Measurements from ENCODE around the gene UBXN11. TPM values are rescaled to one million over a fixed set of nuclear protein-coding genes. Genes with fewer than 3 reads are reported as not detected.
"Not testable (repeated sequence)": the region's sequence is repeated elsewhere in the genome, so short reads cannot be mapped to it uniquely, and the experiment has no call there.

Gene UBXN11
- polyA plus RNA-seq, 1 donor from 2014 or later = 18.5 TPM

- H3K4me3 ChIP-seq (ENCODE audit: low read length) = peak overlapping the region; percentile 67
- H3K9me2 ChIP-seq (ENCODE audit: insufficient read depth, low read length) = no peaks in the 10 kb centered on the region
- no peaks in the 10 kb centered on the region for H3F3A ChIP-seq (ENCODE audit: insufficient read depth, low read length, poor library complexity, severe bottlenecking)
- H3K79me2 ChIP-seq (replicated peaks; ENCODE audit: insufficient read depth, low read length) = no peaks in the 10 kb centered on the region
- H3K36me3 ChIP-seq (ENCODE audit: insufficient read depth, low read length) = no peaks in the 10 kb centered on the region
- no peaks in the 10 kb centered on the region for H4K20me1 ChIP-seq (ENCODE audit: insufficient read depth)
- no peak overlapping the region for H2AFZ ChIP-seq (ENCODE audit: low read depth, low read length)
- H3K27ac ChIP-seq (ENCODE audit: low read length) = no peak overlapping the region
- TF ChIP-seq SMC3 (conservative IDR thresholded peaks at IDR 0.05; ENCODE audit: poor library complexity) (no peak), TAF1 (IDR thresholded peaks at IDR 0.05; ENCODE audit: low read depth) (no peak), EP300 (conservative IDR thresholded peaks at IDR 0.05; ENCODE audit: poor library complexity, severe bottlenecking) (no peak), POLR2AphosphoS5 (IDR thresholded peaks at IDR 0.05) (no peak), MXI1 (conservative IDR thresholded peaks at IDR 0.05; ENCODE audit: poor library complexity, severe bottlenecking) (no peak), RAD21 (conservative IDR thresholded peaks at IDR 0.05) (no peak), REST (IDR thresholded peaks at IDR 0.05; ENCODE audit: borderline replicate concordance) (no peak), EZH2 (IDR thresholded peaks at IDR 0.05; ENCODE audit: borderline replicate concordance, insufficient read depth, low read length, poor library complexity, severe bottlenecking) (no peak)
- TF ChIP-seq, protein P1, sequence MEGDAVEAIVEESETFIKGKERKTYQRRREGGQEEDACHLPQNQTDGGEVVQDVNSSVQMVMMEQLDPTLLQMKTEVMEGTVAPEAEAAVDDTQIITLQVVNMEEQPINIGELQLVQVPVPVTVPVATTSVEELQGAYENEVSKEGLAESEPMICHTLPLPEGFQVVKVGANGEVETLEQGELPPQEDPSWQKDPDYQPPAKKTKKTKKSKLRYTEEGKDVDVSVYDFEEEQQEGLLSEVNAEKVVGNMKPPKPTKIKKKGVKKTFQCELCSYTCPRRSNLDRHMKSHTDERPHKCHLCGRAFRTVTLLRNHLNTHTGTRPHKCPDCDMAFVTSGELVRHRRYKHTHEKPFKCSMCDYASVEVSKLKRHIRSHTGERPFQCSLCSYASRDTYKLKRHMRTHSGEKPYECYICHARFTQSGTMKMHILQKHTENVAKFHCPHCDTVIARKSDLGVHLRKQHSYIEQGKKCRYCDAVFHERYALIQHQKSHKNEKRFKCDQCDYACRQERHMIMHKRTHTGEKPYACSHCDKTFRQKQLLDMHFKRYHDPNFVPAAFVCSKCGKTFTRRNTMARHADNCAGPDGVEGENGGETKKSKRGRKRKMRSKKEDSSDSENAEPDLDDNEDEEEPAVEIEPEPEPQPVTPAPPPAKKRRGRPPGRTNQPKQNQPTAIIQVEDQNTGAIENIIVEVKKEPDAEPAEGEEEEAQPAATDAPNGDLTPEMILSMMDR (IDR thresholded peaks at IDR 0.05; ENCODE audit: poor library complexity, severe bottlenecking) = no peak
- peaks cover 18% of the 10 kb centered on the region for H3K27me3 ChIP-seq (ENCODE audit: insufficient read depth, low read depth, low read length)
- H3K9ac ChIP-seq (ENCODE audit: low read length) = peak overlapping the region; percentile 45
- no peaks in the 10 kb centered on the region for H3K9me3 ChIP-seq (ENCODE audit: low read length)
- no peak overlapping the region for H3K4me2 ChIP-seq (ENCODE audit: low read length)
Observed at GRCh38 chr1:26336477-26337205, 30.2 kb upstream of the UBXN11 start.

DNA sequence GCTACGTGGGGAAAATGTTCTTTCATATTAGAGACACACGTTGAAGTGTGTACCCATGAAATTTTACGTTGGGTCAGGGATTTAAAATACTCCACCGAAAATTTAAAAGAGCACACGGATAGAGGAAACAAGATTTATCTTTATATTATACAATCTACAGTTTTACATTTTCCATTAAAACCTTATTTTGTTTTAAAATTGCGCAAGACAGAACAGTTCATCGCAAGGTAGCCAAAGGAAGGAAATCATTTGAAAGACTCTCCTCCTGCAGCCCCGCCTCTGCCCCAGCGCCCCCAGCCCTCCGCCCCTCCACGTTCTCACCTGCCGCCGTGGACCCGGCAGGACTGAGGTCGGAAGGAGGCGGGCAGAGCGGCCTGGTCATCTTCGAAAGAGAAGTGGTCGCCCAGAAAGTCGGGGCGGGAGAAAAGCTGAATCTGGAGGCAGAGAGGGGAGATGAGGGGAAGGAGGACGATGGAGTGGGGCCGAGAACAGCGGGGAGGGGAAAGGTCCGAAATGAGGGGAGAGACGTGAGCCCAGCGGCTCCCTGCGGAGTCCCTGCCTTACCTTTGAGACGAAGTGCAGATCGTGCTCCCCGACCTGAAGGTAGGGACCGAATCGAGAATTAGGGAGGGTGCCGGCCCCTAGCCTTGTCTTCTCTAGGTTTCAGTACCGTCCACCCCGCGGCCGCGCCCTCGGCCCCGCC is 29.5 kb upstream of the UBXN11 start:
- Histone ChIP-seq H3K9me3 (ENCODE audit: low read length) (no peaks in the 10 kb centered on the region), H3K79me2 (replicated peaks; ENCODE audit: insufficient read depth, low read length) (no peaks in the 10 kb centered on the region), H4K20me1 (ENCODE audit: insufficient read depth) (no peaks in the 10 kb centered on the region), H3K9me2 (ENCODE audit: insufficient read depth, low read length) (no peaks in the 10 kb centered on the region), H3K27ac (ENCODE audit: low read length) (no peak overlapping the region), H3F3A (ENCODE audit: insufficient read depth, low read length, poor library complexity, severe bottlenecking) (no peaks in the 10 kb centered on the region), H3K9ac (ENCODE audit: low read length) (peak overlapping the region; percentile 45), H3K27me3 (ENCODE audit: insufficient read depth, low read depth, low read length) (peaks cover 18% of the 10 kb centered on the region), H3K36me3 (ENCODE audit: insufficient read depth, low read length) (no peaks in the 10 kb centered on the region), H3K4me3 (ENCODE audit: low read length) (peak overlapping the region; percentile 67), H2AFZ (ENCODE audit: low read depth, low read length) (peak overlapping the region; percentile 23), H3K4me2 (ENCODE audit: low read length) (peak overlapping the region; percentile 57)
- TF ChIP-seq, protein P1 (IDR thresholded peaks at IDR 0.05; ENCODE audit: poor library complexity, severe bottlenecking) = no peak
- peak; percentile 8 for TF ChIP-seq POLR2AphosphoS5 (IDR thresholded peaks at IDR 0.05)

DNA sequence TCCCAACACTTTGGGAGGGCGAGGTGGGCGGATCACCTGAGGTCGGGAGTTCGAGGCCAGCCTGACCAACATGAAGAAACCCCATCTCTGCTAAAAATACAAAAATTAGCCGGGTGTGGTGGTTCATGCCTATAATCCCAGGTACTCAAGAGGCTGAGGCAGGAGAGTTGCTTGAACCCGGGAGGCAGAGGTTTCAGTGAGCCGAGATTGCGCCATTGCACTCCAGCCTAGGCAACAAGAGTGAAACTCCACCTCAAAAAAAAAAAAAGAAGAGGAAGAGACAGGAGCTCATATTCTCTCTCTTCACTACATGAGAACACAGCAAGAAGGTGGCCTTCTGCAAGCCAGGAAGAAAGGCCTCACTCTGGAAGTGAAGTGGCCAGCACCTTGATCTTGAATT is 26.9 kb upstream of the UBXN11 start:
- H3K27ac ChIP-seq (ENCODE audit: low read length); H3K9me3 ChIP-seq (ENCODE audit: low read length); H3K9me2 ChIP-seq (ENCODE audit: insufficient read depth, low read length); H2AFZ ChIP-seq (ENCODE audit: low read depth, low read length); H3K4me3 ChIP-seq (ENCODE audit: low read length); H3K79me2 ChIP-seq (replicated peaks; ENCODE audit: insufficient read depth, low read length); H3K9ac ChIP-seq (ENCODE audit: low read length); H3K4me2 ChIP-seq (ENCODE audit: low read length); H3F3A ChIP-seq (ENCODE audit: insufficient read depth, low read length, poor library complexity, severe bottlenecking); H3K36me3 ChIP-seq (ENCODE audit: insufficient read depth, low read length); H4K20me1 ChIP-seq (ENCODE audit: insufficient read depth): not testable (repeated sequence)
- peaks cover 18% of the 10 kb centered on the region for H3K27me3 ChIP-seq (ENCODE audit: insufficient read depth, low read depth, low read length)

Measured in neural cell (in vitro differentiated cells).